HepG2 (cell line): Measurements from ENCODE around the gene KCTD16. TPM values are rescaled to one million over a fixed set of nuclear protein-coding genes. Genes with fewer than 3 reads are reported as not detected.
A peak's percentile ranks its signal among the peaks of the same experiment; 100 is the strongest.

Experiments used
- ELF3 ChIP-seq: IDR thresholded peaks from 2 replicates; pipeline ENCODE4 v1.6.1; 2016; ENCODE audit warnings: missing genetic modification reagents, missing compliant biosample characterization
- JUND ChIP-seq: sonication (generic); formaldehyde crosslinking; IDR thresholded peaks from 2 replicates; pipeline ENCODE4 v1.8.0; 2022; ENCODE audit warnings: mild to moderate bottlenecking, missing genetic modification reagents
- KMT2A ChIP-seq: sonication (generic); formaldehyde crosslinking; IDR thresholded peaks from 2 replicates; pipeline ENCODE4 v1.4.0; 2020; ENCODE audit warnings: missing genetic modification reagents
- NONO ChIP-seq, 2 experiments: fragments of 450-650 bp in 1 of 2; sonication (generic) in 1 of 2; formaldehyde crosslinking in 1 of 2; IDR thresholded peaks in 1 of 2; conservative IDR thresholded peaks in 1 of 2; 2 replicates each; pipeline versions ENCODE4 v1.6.1 to v1.8.0; 2017 to 2022; ENCODE audit warnings: mild to moderate bottlenecking in 1 of 2, missing genetic modification reagents in 1 of 2, moderate library complexity in 1 of 2
- NR2F1 ChIP-seq, 2 experiments: fragments of 450-650 bp in 1 of 2; formaldehyde crosslinking in 1 of 2; IDR thresholded peaks; 2 replicates each; pipeline versions ENCODE4 v1.5.0 to v1.6.1; 2016 to 2020; ENCODE audit warnings: mild to moderate bottlenecking in 1 of 2, missing compliant biosample characterization in 1 of 2, missing genetic modification reagents in 1 of 2, moderate library complexity in 1 of 2
- NRL ChIP-seq: sonication (generic); formaldehyde crosslinking; IDR thresholded peaks from 2 replicates; pipeline ENCODE4 v1.5.0; 2020; ENCODE audit warnings: missing genetic modification reagents, mild to moderate bottlenecking, moderate library complexity, borderline replicate concordance
- PITX1 ChIP-seq: sonication (generic); formaldehyde crosslinking; IDR thresholded peaks from 2 replicates; pipeline ENCODE4 v1.5.1; 2020; ENCODE audit warnings: mild to moderate bottlenecking, missing genetic modification reagents
- SIN3B ChIP-seq: fragments of 150-350 bp; IDR thresholded peaks from 2 replicates; pipeline ENCODE4 v1.6.1; 2014; ENCODE audit warnings: low read length
- SMYD3 ChIP-seq: sonication (generic); formaldehyde crosslinking; IDR thresholded peaks from 2 replicates; pipeline ENCODE4 v1.8.1; 2023; ENCODE audit warnings: mild to moderate bottlenecking, missing genetic modification reagents
- TBX3 ChIP-seq: fragments of 450-650 bp; IDR thresholded peaks from 2 replicates; pipeline ENCODE4 v1.6.1; 2017; ENCODE audit warnings: antibody characterized with exemption, mild to moderate bottlenecking, inconsistent platforms, borderline replicate concordance
- ZNF251 ChIP-seq: sonication (generic); formaldehyde crosslinking; IDR thresholded peaks from 2 replicates; pipeline ENCODE4 v1.9.0; 2021; ENCODE audit warnings: mild to moderate bottlenecking, missing genetic modification reagents
- ZNF546 ChIP-seq: sonication (generic); formaldehyde crosslinking; conservative IDR thresholded peaks from 2 replicates; pipeline ENCODE4 v1.8.1; 2023; ENCODE audit warnings: mild to moderate bottlenecking, missing genetic modification reagents
- ZNF629 ChIP-seq: sonication (generic); formaldehyde crosslinking; conservative IDR thresholded peaks from 2 replicates; pipeline ENCODE4 v1.5.0; 2020; ENCODE audit warnings: missing genetic modification reagents
- polyA plus RNA-seq, 8 experiments: library from polyadenylated mRNA; depleted of rRNA in 3 of 8; stranded (reverse) in 7 of 8; unstranded in 1 of 8; fragments of >200 nt; fragmentation: Illumina TruSeq in 4 of 8; extraction: Trizol in 4 of 8; gene quantifications; 2 replicates each; pipeline versions ENCODE4 v1.2.1 to v1.2.3, GENCODE V29; 2011 to 2016; ENCODE audit warnings: low read depth in 4 of 8, missing spikeins in 1 of 8, mixed read lengths in 1 of 8; ENCODE audit not compliant: insufficient read depth in 1 of 8
- total RNA-seq, 5 experiments: library from RNA; depleted of rRNA; stranded (reverse); fragments of >200 nt; fragmentation: Illumina TruSeq; extraction: Trizol; gene quantifications; 2 replicates each; pipeline ENCODE4 v1.2.3, GENCODE V29; 2016; ENCODE audit warnings: low read depth in 1 of 5
- TF ChIP-seq, protein P1 (sequence below): sonication (generic); formaldehyde crosslinking; IDR thresholded peaks from 2 replicates; pipeline ENCODE4 v1.4.0; 2020; ENCODE audit warnings: missing genetic modification reagents, borderline replicate concordance
- TF ChIP-seq, protein P2 (sequence below): sonication (generic); formaldehyde crosslinking; IDR thresholded peaks from 2 replicates; pipeline ENCODE4 v1.4.0; 2020; ENCODE audit warnings: missing genetic modification reagents
- TF ChIP-seq, protein P3 (sequence below): sonication (generic); formaldehyde crosslinking; IDR thresholded peaks from 2 replicates; pipeline ENCODE4 v1.4.0; 2020; ENCODE audit warnings: mild to moderate bottlenecking, missing genetic modification reagents
- TF ChIP-seq, protein P4 (sequence below): sonication (generic); formaldehyde crosslinking; IDR thresholded peaks from 2 replicates; pipeline ENCODE4 v1.4.0; 2020; ENCODE audit warnings: mild to moderate bottlenecking, missing genetic modification reagents

Gene KCTD16
- total and polyA plus RNA-seq, 2 of the 13 experiments (the other 11 are each of a cell fraction or from before 2014, with no cell fraction given): 0.02 to 0.09 TPM

DNA sequence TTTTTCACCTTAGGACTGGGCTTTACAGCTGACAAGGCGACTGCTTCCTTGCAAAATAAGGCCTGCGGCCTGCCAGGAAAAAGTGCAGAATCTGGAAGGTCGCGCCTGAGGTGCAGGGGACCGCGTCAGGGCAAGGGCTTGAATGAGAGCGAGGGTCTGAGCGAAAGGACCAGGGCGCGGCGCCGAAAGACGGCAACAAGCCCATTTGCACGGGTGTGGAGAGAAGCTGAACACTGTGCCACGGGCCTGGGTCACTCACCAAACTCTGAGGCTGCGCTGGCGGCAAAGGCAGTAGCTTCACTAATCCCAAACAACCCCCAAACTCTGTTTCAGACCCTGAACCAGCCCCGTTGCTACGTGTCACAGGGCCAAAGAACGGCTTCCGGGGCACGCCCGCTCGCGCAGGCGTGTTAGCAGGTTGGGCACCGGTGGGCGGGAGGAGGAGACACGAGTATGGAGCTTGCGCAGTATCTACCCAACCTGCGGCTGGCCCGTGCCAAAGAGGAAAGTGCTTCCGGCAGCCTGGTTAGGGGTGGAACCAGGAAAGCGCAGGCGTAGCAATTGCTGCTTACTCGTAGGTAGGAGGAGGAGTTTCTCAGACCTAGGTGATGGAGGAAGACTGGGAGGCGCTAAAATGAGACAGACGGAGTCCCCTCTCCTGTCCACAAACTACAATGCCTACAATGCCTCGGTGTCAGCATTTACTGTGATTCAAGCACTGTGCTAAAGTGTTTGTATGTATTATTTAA, at the start of gene KCTD16, which contains the start of gene YIPF5 (continued):
- TF ChIP-seq NRL (peak; percentile 84), SMYD3 (CRISPR knock-in tag) (no peak), ZNF629 (CRISPR knock-in tag) (0 out of 2 replicates have a peak, but pooled peaks have one; percentile 16), ZNF546 (CRISPR knock-in tag) (no peak), NR2F1 (CRISPR knock-in tag; IDR thresholded peaks at IDR 0.05) (no peak), TBX3 (no peak), SIN3B (peak; percentile 60), ELF3 (CRISPR knock-in tag) (peak; percentile 84), JUND (no peak), PITX1 (CRISPR knock-in tag) (peak; percentile 61; the same call in 1 of the 2 replicates), NONO (IDR thresholded peaks at IDR 0.05) (no peak), NONO (CRISPR knock-in tag; conservative IDR thresholded peaks at IDR 0.05) (0 out of 2 replicates have a peak, but pooled peaks have one; percentile 52), ZNF251 (CRISPR knock-in tag) (no peak), KMT2A (CRISPR knock-in tag) (peak; percentile 82)
- TF ChIP-seq, protein P1, sequence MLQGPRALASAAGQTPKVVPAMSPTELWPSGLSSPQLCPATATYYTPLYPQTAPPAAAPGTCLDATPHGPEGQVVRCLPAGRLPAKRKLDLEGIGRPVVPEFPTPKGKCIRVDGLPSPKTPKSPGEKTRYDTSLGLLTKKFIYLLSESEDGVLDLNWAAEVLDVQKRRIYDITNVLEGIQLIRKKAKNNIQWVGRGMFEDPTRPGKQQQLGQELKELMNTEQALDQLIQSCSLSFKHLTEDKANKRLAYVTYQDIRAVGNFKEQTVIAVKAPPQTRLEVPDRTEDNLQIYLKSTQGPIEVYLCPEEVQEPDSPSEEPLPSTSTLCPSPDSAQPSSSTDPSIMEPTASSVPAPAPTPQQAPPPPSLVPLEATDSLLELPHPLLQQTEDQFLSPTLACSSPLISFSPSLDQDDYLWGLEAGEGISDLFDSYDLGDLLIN (CRISPR knock-in tag): peak; percentile 29; the same call in 1 of the 2 replicates
- TF ChIP-seq, protein P2, sequence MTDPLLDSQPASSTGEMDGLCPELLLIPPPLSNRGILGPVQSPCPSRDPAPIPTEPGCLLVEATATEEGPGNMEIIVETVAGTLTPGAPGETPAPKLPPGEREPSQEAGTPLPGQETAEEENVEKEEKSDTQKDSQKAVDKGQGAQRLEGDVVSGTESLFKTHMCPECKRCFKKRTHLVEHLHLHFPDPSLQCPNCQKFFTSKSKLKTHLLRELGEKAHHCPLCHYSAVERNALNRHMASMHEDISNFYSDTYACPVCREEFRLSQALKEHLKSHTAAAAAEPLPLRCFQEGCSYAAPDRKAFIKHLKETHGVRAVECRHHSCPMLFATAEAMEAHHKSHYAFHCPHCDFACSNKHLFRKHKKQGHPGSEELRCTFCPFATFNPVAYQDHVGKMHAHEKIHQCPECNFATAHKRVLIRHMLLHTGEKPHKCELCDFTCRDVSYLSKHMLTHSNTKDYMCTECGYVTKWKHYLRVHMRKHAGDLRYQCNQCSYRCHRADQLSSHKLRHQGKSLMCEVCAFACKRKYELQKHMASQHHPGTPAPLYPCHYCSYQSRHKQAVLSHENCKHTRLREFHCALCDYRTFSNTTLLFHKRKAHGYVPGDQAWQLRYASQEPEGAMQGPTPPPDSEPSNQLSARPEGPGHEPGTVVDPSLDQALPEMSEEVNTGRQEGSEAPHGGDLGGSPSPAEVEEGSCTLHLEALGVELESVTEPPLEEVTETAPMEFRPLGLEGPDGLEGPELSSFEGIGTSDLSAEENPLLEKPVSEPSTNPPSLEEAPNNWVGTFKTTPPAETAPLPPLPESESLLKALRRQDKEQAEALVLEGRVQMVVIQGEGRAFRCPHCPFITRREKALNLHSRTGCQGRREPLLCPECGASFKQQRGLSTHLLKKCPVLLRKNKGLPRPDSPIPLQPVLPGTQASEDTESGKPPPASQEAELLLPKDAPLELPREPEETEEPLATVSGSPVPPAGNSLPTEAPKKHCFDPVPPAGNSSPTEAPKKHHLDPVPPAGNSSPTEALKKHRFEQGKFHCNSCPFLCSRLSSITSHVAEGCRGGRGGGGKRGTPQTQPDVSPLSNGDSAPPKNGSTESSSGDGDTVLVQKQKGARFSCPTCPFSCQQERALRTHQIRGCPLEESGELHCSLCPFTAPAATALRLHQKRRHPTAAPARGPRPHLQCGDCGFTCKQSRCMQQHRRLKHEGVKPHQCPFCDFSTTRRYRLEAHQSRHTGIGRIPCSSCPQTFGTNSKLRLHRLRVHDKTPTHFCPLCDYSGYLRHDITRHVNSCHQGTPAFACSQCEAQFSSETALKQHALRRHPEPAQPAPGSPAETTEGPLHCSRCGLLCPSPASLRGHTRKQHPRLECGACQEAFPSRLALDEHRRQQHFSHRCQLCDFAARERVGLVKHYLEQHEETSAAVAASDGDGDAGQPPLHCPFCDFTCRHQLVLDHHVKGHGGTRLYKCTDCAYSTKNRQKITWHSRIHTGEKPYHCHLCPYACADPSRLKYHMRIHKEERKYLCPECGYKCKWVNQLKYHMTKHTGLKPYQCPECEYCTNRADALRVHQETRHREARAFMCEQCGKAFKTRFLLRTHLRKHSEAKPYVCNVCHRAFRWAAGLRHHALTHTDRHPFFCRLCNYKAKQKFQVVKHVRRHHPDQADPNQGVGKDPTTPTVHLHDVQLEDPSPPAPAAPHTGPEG (CRISPR knock-in tag): 0 out of 2 replicates have a peak, but pooled peaks have one; percentile 47
- TF ChIP-seq, protein P3, sequence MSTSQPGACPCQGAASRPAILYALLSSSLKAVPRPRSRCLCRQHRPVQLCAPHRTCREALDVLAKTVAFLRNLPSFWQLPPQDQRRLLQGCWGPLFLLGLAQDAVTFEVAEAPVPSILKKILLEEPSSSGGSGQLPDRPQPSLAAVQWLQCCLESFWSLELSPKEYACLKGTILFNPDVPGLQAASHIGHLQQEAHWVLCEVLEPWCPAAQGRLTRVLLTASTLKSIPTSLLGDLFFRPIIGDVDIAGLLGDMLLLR (CRISPR knock-in tag): no peak
- TF ChIP-seq, protein P4, sequence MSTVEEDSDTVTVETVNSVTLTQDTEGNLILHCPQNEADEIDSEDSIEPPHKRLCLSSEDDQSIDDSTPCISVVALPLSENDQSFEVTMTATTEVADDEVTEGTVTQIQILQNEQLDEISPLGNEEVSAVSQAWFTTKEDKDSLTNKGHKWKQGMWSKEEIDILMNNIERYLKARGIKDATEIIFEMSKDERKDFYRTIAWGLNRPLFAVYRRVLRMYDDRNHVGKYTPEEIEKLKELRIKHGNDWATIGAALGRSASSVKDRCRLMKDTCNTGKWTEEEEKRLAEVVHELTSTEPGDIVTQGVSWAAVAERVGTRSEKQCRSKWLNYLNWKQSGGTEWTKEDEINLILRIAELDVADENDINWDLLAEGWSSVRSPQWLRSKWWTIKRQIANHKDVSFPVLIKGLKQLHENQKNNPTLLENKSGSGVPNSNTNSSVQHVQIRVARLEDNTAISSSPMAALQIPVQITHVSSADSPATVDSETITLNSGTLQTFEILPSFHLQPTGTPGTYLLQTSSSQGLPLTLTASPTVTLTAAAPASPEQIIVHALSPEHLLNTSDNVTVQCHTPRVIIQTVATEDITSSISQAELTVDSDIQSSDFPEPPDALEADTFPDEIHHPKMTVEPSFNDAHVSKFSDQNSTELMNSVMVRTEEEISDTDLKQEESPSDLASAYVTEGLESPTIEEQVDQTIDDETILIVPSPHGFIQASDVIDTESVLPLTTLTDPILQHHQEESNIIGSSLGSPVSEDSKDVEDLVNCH (CRISPR knock-in tag): no peak
